Astrocyte of the cerebellum (primary cell): ENCODE results near the gene IL10RB.

Experiments
- DNase-seq: peaks from one replicate; pipeline ENCODE4 v3.0.0-alpha.2; 2011; ENCODE audit warnings: low read depth
- H3K4me3 ChIP-seq: 2 replicates; pipeline ENCODE4 v1.5.1; 2011; ENCODE audit warnings: mild to moderate bottlenecking, low read depth, low read length, moderate library complexity
- CTCF ChIP-seq: IDR thresholded peaks from 2 replicates; pipeline ENCODE4 v1.5.1; 2012; ENCODE audit warnings: low read length, low read depth, moderate library complexity, mild to moderate bottlenecking; ENCODE audit errors: missing control alignments
- in situ Hi-C: cut with HindIII; loops from 2 replicates; pipeline ENCODE4 v1.10.0; 2017; ENCODE audit warnings: low sequenced_read_pairs

IL10RB gene

GRCh38 chr21:33257094-33257803 is 8.9 kb upstream of the IL10RB start:
- DNase-seq, result no peak
- in situ Hi-C loops, result no loop called here
- no peak overlapping the region for H3K4me3 ChIP-seq
- no peak for TF ChIP-seq CTCF

GRCh38 chr21:33258475-33258874 is 7.7 kb upstream of the IL10RB start:
- no peak for DNase-seq
- no peak overlapping the region for H3K4me3 ChIP-seq
- in situ Hi-C loops, result no loop called here
- no peak for TF ChIP-seq CTCF

GRCh38 chr21:33259428-33259827 is 6.7 kb upstream of the IL10RB start:
- in situ Hi-C loops, result no loop called here
- DNase-seq, result no peak
- H3K4me3 ChIP-seq, result no peak overlapping the region
- no peak for TF ChIP-seq CTCF

GRCh38 chr21:33259995-33260394 is 6.2 kb upstream of the IL10RB start:
- DNase-seq, result no peak
- no peak overlapping the region for H3K4me3 ChIP-seq
- in situ Hi-C loops, result no loop called here
- no peak for TF ChIP-seq CTCF

GRCh38 chr21:33261635-33262034 is 4.5 kb upstream of the IL10RB start:
- in situ Hi-C loops, result no loop called here
- DNase-seq, result peak; percentile 35

GRCh38 chr21:33262921-33263320 is 3.2 kb upstream of the IL10RB start:
- no peak overlapping the region for H3K4me3 ChIP-seq
- in situ Hi-C loops, result no loop called here
- TF ChIP-seq CTCF, result no peak
- DNase-seq, result no peak

More at GRCh38 chr21:33261635-33262034, 4.5 kb upstream of the IL10RB start:
- no peak for TF ChIP-seq CTCF
- no peak overlapping the region for H3K4me3 ChIP-seq
